HG02571 (cell line): Measurements from ENCODE around the gene MACROD2.
"Not testable (repeated sequence)": the region's sequence is repeated elsewhere in the genome, so short reads cannot be mapped to it uniquely, and the experiment has no call there.

Experiments
- ATAC-seq: cut with Tn5 transposase; IDR thresholded peaks from one replicate; pipeline ENCODE4 v1.9.1; 2021; ENCODE audit warnings: mild to moderate bottlenecking, moderate library complexity; ENCODE audit not compliant: unreplicated experiment

MACROD2 gene

DNA sequence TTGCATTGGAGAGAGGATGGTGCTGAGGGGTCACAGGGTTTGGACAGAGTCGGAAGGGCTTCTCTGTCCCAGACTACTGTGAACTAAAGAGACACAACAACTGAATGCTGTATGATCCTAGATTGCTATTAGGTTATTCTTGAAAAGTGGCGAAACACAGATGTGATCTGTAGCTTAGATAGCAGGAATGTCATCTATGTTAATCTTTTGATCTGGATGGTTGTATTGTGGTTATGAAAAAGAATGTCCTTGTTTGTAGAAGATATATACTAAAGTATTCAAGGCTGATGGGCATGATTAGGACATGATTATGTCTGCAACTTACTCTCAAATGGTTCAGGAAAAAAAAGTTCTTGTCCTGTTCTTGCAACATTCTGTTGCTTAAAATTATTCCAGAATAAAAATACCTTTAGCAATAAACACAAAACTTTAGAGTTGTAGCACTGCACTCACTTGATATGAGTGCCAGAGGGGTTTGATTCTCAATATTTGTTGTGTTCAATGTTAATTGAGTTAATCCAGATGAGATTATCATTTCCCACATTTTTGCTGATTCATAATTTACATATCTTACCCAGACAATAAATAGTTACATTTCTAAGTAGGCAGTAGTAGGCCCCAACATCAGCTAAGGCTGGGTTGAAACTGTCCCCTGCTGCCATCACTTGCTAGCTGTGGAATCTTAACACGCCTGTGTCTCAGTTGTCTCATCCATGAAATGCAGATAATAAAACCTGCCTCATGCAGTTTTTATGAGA lies 1932.8 kb downstream of the MACROD2 start:
- ATAC-seq: no peak

DNA sequence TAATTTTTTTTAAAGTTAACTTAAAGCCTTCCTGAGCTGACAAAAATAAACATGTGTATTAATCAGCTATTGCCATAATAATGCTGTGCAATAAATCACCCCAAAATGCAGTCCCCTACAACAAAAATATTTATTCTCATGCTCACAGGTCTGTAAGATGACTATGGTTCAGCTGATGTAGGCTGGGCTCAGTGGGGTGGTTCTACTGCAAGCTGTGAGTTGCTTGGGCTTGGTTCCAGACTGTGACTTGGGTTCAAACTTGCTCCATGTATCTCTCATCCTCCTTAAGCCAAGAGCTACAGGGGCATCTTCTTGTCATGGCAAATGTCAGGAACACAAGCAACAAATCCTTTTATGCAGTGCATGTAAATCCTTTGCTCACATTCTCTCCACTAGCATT lies 1933.6 kb downstream of the MACROD2 start:
- no peak for ATAC-seq

DNA sequence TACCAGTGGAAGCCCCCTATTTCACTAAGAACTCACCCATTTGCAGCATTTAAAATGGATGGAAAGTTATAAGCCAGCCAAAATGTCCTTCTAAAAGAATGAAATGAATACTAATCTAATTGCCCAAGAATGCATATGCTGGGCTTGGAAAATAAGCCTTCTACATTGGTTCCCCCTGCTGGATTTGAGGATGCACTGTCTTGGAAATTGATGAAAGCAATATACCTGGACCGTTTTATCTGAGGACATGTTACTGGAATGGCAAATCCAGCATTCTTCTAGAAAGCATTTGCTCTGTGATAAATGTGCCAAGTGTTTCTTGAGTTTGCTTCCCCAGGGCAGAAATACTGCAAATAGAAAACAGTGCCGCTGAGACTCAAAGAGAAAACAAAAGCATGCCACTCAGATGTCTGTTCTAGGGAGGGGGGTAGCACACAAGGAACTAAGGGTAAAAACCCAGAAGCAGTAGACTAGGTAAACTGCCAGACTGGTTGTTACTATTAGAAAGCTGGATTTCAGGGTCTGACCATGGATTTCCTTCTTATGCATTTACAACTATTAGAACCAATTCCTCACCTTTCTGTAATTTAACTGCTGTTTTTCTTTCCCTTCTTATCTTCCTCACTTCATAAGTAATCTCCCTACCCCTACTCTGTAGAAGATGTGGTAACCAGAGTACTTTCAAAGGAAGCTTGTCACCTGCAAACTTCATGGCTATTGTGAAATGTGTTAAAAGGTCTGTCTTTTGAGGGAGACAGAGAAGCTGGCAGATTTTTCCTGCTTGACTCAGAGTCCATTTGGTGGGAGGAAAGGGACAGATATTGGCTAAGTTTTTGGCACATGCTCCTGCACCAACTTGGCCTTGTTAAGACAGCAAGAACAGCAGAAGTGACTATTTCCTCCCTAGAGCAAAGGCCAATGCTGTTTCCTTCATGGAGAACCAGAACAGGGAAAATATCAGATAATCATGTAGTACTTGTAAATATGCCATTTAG lies 1935.3 kb downstream of the MACROD2 start:
- no peak for ATAC-seq

DNA sequence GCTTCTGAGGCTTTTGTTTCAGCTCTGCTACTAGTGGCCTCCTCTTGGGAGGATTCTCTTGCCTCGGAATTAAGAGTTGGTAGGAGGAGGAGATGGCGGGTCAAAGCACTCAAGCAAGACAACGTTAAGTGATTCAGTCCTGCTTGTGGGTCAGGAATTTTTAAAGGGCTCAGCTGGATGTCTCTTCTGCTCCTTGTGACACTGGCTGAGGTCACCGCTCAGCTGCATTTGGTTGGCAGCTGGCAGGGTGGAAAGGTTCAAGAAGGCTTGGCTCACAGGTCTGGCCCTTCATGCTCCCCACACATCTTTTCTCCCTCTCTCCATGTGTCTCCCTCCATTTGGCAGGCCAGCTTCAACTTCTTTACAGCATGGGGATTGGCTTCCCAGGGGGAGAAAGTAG lies 1936.6 kb downstream of the MACROD2 start:
- no peak for ATAC-seq

DNA sequence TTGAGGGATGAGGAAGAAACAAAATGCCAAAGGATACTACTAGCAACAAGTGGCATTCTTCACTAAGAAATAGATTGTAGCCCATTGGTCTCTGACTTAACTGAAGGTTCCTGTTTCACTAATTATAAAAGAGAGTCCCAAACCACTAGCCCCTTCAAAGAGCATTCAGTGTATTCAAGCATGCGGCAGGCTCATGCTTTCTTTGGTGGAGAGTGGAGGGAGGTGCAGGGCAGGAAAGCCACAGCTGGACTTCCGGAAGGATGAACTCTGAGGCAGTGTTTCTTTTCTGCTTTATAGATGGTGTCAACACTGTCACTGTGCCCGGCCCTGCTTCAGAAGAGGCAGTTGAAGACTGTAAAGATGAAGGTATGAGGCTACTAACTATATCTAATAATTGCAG lies 1941.9 kb downstream of the MACROD2 start:
- no peak for ATAC-seq

DNA sequence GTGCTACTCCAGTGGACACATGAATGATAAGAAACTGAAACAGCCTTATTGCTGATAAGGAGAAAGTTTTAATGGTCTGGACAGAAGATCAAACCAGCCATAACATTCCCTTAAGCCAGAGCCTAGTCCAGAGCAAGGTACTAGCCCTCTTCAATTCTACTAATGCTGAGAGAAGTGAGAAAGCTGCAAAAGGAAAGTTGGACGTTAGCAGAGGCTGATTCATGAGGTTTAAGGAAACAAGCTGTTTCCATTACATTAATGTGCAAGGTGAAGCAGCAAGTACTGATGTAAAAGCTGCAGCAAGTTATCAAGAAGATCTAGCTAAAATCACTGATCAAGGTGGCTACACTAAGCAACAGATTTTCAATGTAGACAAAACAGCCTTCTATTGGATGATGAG lies 1943.5 kb downstream of the MACROD2 start:
- no peak for ATAC-seq

DNA sequence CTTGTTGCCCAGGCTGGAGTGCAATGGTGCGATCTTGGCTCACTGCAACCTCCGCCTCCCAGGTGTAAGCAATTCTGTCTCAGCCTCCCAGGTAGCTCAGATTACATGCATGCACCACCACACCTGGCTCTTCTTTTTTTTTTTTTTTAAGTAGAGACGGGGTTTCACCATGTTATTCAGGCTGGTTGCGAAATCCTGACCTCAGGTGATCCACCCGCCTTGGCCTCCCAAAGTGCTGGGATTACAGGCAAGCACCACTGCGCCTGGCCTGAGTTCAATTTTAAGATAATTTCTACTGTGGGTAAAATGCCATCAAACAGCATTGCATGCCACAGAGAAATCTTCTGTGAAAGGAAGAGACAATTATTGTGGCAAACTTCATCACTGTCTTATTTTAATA lies 1944.8 kb downstream of the MACROD2 start:
- ATAC-seq: no peak

DNA sequence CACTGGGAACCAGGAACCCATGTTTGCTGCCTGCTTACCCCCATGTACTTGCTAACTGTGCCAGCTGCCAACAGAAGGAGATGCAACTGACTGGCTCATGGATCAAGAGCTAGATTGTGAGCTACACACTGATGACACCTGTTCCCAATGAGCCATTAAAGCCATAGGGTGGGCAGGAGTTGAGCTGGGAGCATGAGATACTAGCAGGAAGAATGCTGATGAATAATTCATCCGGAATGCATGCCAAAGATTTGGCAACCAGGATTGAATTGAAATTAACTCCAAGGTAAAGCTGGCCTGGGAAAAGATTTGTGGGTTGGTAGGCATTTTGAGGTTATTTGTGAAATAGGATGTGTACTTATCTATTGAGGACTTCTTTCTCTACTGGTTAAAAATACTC lies 1946.8 kb downstream of the MACROD2 start:
- no peak for ATAC-seq

DNA sequence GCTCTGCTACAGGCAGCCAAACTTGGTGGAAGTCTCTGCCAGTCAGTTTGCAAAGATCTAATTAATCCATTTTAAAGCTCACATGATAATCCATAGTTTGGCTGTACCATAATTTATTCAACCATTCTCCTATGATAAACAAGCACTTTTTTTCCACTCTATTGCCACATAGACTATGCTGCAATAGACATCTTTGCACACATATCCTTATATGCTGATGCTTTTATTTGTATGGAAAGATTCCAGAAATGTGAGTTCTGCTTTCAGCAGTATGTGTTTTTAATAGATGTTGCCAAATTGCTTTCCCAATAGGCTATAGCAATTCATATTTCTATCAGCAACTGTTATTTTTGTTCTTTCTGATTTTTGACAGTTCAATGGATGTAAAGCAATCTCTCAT lies 1950.0 kb downstream of the MACROD2 start:
- no peak for ATAC-seq

DNA sequence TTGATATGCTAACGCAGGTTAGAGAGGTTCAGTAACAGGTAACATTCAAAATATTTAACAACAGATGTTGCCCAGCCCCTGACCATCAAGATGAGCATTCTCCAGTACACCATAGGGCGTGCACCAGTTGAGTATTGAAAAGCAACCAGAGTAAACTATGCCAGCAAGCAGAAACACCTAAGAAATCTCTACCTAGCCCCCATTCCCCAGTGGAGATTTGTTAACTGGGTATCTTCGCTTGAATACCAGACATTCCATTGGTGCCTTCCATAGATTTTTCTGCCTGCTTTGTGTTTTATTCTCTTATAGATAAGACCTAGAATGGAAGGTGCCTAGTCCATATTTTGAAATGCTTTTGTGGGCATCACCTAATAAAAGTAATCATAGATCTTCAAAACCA lies 1954.1 kb downstream of the MACROD2 start:
- no peak for ATAC-seq

DNA sequence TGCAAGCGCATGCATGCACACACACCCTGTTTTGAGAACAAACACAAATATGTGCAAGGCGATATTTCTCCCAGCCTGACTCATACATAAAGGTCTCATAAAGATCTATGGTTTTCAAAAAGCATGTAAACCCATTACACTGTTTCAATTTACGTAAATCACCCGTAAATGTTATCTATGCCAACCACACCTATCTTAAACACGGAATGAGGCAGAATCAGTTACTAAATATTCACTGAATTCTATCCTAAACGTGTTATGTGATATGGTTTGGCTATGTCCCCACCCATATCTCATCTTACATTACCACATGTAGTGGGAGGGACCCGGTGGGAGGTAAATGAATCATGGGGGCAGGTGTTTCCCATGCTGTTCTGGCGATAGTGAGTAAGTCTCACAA lies 1956.3 kb downstream of the MACROD2 start:
- no peak for ATAC-seq

DNA sequence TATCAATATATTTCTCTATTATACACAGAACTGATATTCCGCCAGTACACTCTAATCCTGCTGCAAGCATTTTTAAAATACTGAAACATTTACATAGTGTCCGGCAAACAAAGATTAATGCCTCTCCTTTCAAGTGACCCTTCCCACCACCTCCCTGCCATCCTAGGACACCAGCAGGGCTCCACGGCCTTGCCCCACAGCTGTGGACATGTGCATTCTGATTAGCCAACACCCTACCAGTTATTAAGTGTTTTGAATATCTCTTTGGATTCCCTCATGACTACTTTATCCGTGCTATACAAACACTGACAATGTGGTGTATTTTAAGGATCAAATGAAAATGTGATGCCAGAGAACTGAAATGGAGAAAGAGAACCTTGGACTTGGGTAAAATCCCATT lies 1962.8 kb downstream of the MACROD2 start:
- no peak for ATAC-seq

DNA sequence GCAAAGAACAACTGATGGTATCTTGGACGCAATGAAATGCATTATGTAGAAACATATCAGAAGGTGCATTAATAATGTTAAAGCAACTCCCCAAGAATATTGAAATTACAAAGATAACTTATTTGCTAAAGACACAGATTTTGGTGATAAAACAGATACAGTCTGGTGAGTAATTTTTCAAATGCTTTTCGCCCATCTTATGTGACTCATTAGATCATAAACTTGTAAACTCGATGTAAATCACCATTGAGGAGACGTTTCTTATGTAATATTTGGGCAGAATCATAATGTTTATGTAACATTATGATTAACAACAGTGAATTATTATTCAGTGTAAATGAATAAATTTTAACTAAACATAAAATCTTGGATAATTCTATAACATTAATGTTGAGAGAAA lies 1969.8 kb downstream of the MACROD2 start:
- ATAC-seq: no peak

DNA sequence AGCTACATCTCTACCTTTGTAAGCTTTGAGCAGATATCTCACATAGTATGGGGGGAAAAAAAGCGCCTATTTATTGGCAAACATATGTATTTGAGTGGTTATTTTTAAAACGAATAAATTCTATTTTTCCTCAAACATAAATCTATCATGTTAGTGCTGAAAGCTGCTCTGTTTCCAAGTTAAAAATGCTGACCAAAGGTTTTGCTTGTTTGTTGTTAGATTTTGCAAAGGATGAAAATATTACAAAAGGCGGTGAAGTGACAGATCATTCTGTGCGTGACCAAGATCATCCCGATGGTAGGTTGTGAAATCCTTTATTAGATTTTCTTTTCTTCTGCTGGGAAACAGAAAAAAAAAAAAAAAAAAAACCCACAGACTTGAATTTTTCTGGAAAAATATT lies 1972.0 kb downstream of the MACROD2 start:
- ATAC-seq: no peak

DNA sequence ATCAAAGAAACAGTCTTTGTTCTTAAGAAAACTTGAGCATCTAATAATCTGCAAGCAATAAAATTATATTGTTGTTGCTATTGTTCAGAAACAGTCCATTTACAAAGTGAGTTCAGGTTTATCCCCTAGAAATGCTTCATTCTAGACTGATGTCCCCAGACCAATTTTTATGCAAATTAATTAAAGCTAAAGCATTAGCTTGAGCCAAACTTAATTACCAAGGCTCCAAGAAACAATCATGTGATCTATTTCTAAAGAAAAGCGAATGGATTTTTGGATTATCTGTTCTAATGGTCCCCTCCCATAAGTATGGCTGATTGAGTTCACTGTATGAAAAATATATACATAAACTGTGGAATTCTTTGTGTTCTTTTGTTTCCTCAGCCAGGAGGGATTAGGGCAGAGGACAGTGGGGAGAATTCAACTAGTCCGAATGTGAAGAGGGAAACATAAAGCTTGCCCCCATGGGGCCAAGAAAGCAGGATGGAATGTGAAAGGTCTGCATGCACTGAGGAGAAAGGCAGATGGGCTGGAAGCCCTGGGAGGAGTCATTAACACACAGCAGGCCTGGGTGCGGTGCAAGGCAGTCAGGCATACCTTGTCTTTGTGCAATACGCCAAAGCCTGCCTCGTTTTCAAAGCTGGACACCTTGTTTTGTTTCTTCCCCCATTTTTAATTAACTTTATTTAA lies 1980.9 kb downstream of the MACROD2 start:
- ATAC-seq: no peak

DNA sequence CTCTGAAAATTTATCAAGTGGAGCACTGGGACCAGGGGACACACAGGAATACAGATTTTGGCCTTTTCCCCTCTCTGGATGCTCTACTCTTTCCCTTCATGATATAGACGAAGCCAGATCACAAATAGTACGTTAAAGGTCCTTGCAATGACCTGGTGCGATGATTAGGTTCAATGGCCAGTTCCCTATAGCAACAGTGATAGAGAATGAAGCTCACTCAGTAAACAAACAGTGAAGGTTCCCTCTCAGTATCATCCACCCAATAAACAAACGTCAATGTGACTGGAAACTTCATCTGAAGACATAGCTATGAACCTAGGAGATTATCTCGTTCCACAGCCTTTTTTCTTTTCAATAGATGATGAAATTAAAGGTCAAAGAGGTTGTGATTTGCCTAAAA lies 1981.7 kb downstream of the MACROD2 start:
- no peak for ATAC-seq

DNA sequence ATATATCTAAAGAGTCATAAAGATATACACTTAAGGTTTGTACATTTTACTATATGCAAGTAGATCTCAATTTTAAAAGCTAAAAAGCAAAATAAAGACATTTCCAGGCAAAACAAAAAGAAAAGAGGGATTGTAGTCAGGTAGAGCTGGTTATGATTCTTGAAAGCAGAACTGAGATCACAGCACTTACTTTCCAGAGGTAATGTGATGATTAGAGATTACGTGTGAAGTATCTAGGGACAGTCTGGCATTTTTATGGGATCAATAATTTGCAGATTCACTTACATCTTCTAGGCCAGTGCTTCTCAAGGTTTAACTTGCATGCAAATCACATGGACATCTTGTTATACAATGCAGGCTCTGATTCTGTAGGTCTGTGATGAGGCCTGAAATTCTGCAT lies 1982.4 kb downstream of the MACROD2 start:
- no peak for ATAC-seq

DNA sequence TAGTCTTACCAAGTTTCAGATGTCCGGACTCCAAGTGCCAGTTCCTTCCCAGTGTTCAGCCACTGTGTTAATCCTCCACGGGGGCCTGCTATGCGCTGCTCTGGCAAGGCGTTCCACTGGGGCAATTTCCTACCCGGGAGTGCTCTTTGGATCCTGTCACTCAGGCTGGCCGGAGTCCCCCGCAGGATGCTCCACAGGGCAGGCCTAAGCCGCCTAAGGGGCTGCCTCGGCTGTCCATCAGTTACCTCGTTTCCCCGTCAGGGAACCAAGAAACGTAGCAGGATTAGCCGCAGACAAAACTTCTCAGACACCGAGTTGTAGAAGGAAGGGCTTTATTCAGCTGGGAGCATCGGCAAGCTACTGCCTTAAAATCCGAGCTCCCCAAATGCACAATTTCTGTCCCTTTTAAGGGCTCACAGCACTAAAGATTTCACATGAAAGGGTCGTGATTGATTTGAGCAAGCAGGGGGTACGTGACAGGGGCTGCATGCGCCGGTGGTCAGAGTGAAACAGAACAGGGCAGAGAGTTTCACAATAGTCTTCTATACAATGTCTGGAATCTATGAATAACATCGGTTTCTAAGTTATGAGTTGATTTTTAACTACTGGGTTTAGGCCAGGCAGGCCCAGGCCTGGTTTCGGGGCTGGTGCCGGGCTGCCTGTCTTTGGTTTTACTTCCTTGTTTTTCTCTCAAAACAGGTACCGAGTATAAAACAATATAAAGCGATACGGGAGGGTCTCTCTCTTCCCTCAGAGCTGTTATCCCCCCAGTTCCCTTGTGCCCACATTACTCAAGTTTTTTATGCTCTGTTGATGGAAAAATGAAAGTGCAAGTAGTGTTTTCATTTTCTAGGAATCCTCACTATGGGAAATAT lies 1990.4 kb downstream of the MACROD2 start:
- ATAC-seq: not testable (repeated sequence)

DNA sequence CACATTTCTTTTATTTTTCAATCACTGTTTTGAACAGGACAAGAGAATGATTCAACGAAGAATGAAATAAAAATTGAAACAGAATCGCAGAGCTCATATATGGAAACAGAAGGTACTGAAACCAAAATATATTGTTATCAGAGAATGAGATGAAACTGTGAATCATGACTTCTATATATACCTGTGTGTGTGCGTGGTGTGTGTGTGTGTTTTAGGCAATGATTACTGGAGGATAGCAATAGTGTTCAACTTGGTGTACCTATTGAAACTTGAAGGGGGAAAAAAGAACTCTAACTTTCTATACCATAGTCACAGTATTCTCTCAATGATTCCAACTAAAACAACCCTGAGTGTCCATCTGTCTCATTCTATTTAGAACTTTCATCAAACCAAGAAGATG lies 1991.4 kb downstream of the MACROD2 start:
- ATAC-seq: peak; percentile 90

DNA sequence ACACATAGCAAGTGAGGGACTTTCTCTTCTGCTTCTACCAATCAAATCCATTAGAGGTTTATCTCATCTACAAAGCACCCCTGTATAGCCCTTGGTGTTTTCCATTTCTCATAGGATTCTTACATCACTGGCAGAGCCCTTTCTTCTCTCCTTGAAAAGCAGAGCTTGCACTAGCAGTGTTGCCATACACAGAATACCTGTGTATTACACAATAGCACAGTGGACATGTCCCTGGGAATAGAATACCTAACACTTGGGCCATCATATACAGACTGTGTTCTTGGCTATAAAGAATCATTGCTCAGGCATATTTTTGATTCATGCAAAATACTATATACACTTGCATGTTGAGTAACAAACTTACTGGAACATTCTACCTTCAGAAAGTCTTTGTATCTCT lies 1996.0 kb downstream of the MACROD2 start:
- no peak for ATAC-seq

DNA sequence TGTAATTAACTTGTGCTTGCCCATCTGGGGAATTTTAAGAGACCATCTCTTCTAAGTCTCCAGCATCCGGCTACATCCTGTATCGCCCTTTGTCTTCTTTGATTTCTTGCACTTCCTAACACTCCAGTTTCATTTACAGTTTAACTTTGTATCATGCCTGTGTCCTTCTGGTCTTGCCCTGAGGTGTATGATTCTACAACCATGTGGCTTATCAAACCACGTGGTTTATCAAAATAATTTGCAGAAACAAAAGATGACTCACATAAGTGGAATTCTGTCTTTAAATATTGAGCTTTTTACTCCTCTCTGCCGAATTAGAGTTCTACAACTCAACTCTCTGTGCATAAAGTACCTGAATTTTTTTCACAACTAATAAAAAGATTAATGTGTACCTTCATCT lies 1997.2 kb downstream of the MACROD2 start:
- no peak for ATAC-seq
